Measurements from ENCODE around the gene CAPN10.
"Not testable (repeated sequence)": the region's sequence is repeated elsewhere in the genome, so short reads cannot be mapped to it uniquely, and the experiment has no call there.

CAPN10 gene

GRCh38 chr2:240557808-240558207, 28.7 kb upstream of the CAPN10 start, which contains the start of gene ANKMY1:
Gene ANKMY1, minus strand, starts transcription at chr2:240557988. Its CDS starts 653 bp downstream, at chr2:240557335.
- no peaks in the 10 kb centered on the region for H3K27me3 ChIP-seq (ENCODE audit: control insufficient read depth, insufficient read depth, low read length)
- H3K9me3 ChIP-seq (ENCODE audit: control insufficient read depth, low read length): no peaks in the 10 kb centered on the region
- peaks cover 42% of the 10 kb centered on the region for H3K4me1 ChIP-seq (ENCODE audit: control insufficient read depth, insufficient read depth, low read length)
- no peak within 1 kb of the TSS for H3K4me3 ChIP-seq (ENCODE audit: low read length)
- H3K36me3 ChIP-seq (ENCODE audit: control insufficient read depth, insufficient read depth, low read length): peaks cover 5% of the 10 kb centered on the region
- no peak within 1 kb of the TSS for H3K9ac ChIP-seq (ENCODE audit: low read length)

DNA sequence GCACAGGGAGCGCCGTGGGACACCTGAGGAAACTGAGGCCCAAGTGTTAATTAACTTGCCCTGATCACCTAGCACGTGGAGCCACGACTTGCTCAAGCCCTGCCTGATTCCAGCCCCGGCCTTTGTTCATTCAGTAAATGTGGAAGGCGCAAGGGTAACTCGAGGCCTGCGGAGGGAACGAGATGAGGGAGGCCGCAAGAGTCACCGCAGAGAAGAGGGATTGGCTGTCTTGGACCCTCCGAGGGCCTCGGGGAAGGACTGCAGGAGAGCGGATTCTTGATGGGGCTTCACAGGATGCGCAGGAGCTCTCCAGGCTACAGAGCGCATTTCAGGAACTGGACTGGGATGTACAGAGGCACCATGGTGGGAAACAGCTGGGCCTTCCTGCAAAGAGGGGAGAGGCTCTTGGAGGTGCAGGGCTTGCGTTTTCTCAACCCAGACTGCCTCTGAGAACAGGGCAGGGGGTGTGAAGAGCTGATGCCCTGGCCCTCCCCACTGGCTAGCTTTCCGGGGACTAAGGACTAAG, 28.2 kb upstream of the CAPN10 start:
- Histone ChIP-seq H3K9me3 (ENCODE audit: control insufficient read depth, low read length) (no peaks in the 10 kb centered on the region), H3K27me3 (ENCODE audit: control insufficient read depth, insufficient read depth, low read length) (no peaks in the 10 kb centered on the region), H3K4me3 (ENCODE audit: low read length) (no peak overlapping the region), H3K4me1 (ENCODE audit: control insufficient read depth, insufficient read depth, low read length) (peaks cover 46% of the 10 kb centered on the region), H3K9ac (ENCODE audit: low read length) (no peak overlapping the region), H3K36me3 (ENCODE audit: control insufficient read depth, insufficient read depth, low read length) (peaks cover 5% of the 10 kb centered on the region)

GRCh38 chr2:240559286-240559685, 27.2 kb upstream of the CAPN10 start:
- Histone ChIP-seq H3K9me3 (ENCODE audit: control insufficient read depth, low read length) (no peaks in the 10 kb centered on the region), H3K4me1 (ENCODE audit: control insufficient read depth, insufficient read depth, low read length) (peaks cover 53% of the 10 kb centered on the region), H3K27me3 (ENCODE audit: control insufficient read depth, insufficient read depth, low read length) (no peaks in the 10 kb centered on the region), H3K36me3 (ENCODE audit: control insufficient read depth, insufficient read depth, low read length) (peaks cover 5% of the 10 kb centered on the region), H3K9ac (ENCODE audit: low read length) (no peak overlapping the region), H3K4me3 (ENCODE audit: low read length) (no peak overlapping the region)

GRCh38 chr2:240560084-240560479, 26.5 kb upstream of the CAPN10 start, which contains the start of gene DUSP28:
Gene DUSP28, plus strand, starts transcription at chr2:240560357. Its CDS starts 328 bp downstream, at chr2:240560685.
- no peaks in the 10 kb centered on the region for H3K27me3 ChIP-seq (ENCODE audit: control insufficient read depth, insufficient read depth, low read length)
- peak within 1 kb of the TSS; percentile 83 for H3K4me3 ChIP-seq (ENCODE audit: low read length)
- peaks cover 61% of the 10 kb centered on the region for H3K4me1 ChIP-seq (ENCODE audit: control insufficient read depth, insufficient read depth, low read length)
- peak within 1 kb of the TSS; percentile 92 for H3K9ac ChIP-seq (ENCODE audit: low read length)
- peaks cover 5% of the 10 kb centered on the region for H3K36me3 ChIP-seq (ENCODE audit: control insufficient read depth, insufficient read depth, low read length)
- H3K9me3 ChIP-seq (ENCODE audit: control insufficient read depth, low read length): no peaks in the 10 kb centered on the region

GRCh38 chr2:240560480-240561324, 25.8 kb upstream of the CAPN10 start:
- Histone ChIP-seq H3K4me1 (ENCODE audit: control insufficient read depth, insufficient read depth, low read length) (peaks cover 67% of the 10 kb centered on the region), H3K9ac (ENCODE audit: low read length) (peak overlapping the region; percentile 92), H3K27me3 (ENCODE audit: control insufficient read depth, insufficient read depth, low read length) (no peaks in the 10 kb centered on the region), H3K36me3 (ENCODE audit: control insufficient read depth, insufficient read depth, low read length) (peaks cover 1% of the 10 kb centered on the region), H3K9me3 (ENCODE audit: control insufficient read depth, low read length) (no peaks in the 10 kb centered on the region), H3K4me3 (ENCODE audit: low read length) (peak overlapping the region; percentile 83)

DNA sequence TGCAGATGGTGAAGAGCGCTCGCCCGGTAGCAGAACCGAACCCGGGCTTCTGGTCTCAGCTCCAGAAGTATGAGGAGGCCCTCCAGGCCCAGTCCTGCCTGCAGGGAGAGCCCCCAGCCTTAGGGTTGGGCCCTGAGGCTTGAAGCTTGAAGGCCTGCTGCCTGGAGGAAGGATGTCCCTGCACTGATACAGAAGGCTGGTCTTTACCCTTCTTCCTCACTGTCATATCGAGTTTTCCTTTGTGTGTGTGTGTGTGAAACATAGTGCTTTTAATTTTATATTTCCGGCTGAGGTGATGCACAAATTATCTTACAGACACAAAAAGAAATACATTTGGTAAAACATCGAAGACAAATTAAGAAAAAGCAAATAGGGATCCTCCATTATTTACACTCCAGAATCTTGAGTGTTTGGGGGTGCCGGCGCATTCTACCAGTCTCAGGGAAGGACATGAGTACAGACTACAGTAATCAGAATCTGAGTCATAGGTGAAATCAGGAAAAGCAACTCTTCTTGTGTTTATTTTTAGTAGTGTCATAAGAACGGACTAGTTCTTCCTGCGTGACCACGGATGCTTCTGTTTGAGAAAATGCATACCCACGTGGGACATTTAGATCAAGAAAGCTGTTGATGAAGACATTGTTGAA, 25.1 kb upstream of the CAPN10 start:
- peak overlapping the region; percentile 92 for H3K9ac ChIP-seq (ENCODE audit: low read length)
- peaks cover 73% of the 10 kb centered on the region for H3K4me1 ChIP-seq (ENCODE audit: control insufficient read depth, insufficient read depth, low read length)
- H3K4me3 ChIP-seq (ENCODE audit: low read length): peak overlapping the region; percentile 83
- H3K27me3 ChIP-seq (ENCODE audit: control insufficient read depth, insufficient read depth, low read length): no peaks in the 10 kb centered on the region
- no peaks in the 10 kb centered on the region for H3K9me3 ChIP-seq (ENCODE audit: control insufficient read depth, low read length)
- no peaks in the 10 kb centered on the region for H3K36me3 ChIP-seq (ENCODE audit: control insufficient read depth, insufficient read depth, low read length)

- not testable (repeated sequence) for H3K36me3 ChIP-seq (ENCODE audit: control insufficient read depth, insufficient read depth, low read length); H3K27me3 ChIP-seq (ENCODE audit: control insufficient read depth, insufficient read depth, low read length); H3K9me3 ChIP-seq (ENCODE audit: control insufficient read depth, low read length); H3K4me3 ChIP-seq (ENCODE audit: low read length); H3K9ac ChIP-seq (ENCODE audit: low read length)
- H3K4me1 ChIP-seq (ENCODE audit: control insufficient read depth, insufficient read depth, low read length): peaks cover 73% of the 10 kb centered on the region
Measured at GRCh38 chr2:240563231-240563630, 23.3 kb upstream of the CAPN10 start.

- Histone ChIP-seq H3K9ac (ENCODE audit: low read length) (peak overlapping the region; percentile 57), H3K4me3 (ENCODE audit: low read length) (no peak overlapping the region), H3K27me3 (ENCODE audit: control insufficient read depth, insufficient read depth, low read length) (no peaks in the 10 kb centered on the region), H3K9me3 (ENCODE audit: control insufficient read depth, low read length) (no peaks in the 10 kb centered on the region), H3K4me1 (ENCODE audit: control insufficient read depth, insufficient read depth, low read length) (peaks cover 68% of the 10 kb centered on the region), H3K36me3 (ENCODE audit: control insufficient read depth, insufficient read depth, low read length) (no peaks in the 10 kb centered on the region)
Measured at GRCh38 chr2:240563951-240564560, 22.5 kb upstream of the CAPN10 start.

DNA sequence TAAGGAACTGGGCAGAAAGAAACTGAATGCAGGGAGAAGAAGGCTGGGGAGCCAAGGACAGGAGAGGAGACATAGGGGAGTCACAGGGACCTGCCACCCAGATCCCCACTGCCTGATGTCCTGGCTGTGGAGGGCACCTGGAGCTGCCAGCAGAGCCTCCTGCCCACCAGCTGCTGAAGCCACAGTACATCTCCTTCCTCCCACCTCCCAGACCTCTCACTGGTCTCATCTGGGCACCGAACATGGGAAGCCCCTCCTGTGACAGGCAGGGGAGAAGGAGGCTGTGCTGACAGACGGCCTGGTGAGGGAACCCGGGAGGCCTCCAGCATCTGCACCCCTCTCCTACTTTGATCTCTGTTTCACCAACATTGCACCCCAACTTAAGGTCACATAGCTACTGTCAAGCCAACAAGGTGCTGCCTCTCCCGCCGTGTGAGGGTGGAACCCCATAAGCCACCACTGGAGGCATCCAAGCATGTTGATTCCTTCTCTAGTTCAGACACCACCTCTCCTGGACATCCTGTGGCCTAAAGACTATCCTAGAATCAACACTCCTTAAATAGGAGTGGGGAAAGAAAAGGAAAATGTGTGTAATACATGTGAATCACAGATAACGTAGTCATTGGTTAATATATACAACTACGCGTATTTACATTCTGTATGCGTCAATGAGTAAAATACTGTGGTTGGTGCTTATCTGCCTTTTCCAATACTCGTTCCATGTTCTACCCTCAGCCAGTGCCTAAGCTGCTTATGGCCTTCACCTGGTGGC, 21.8 kb upstream of the CAPN10 start:
- peaks cover 67% of the 10 kb centered on the region for H3K4me1 ChIP-seq (ENCODE audit: control insufficient read depth, insufficient read depth, low read length)
- H3K9ac ChIP-seq (ENCODE audit: low read length): peak overlapping the region; percentile 62
- no peaks in the 10 kb centered on the region for H3K36me3 ChIP-seq (ENCODE audit: control insufficient read depth, insufficient read depth, low read length)
- no peaks in the 10 kb centered on the region for H3K27me3 ChIP-seq (ENCODE audit: control insufficient read depth, insufficient read depth, low read length)
- peak overlapping the region; percentile 21 for H3K4me3 ChIP-seq (ENCODE audit: low read length)
- no peaks in the 10 kb centered on the region for H3K9me3 ChIP-seq (ENCODE audit: control insufficient read depth, low read length)

- Histone ChIP-seq H3K4me1 (ENCODE audit: control insufficient read depth, insufficient read depth, low read length) (peaks cover 75% of the 10 kb centered on the region), H3K9ac (ENCODE audit: low read length) (peak overlapping the region; percentile 67), H3K27me3 (ENCODE audit: control insufficient read depth, insufficient read depth, low read length) (no peaks in the 10 kb centered on the region), H3K36me3 (ENCODE audit: control insufficient read depth, insufficient read depth, low read length) (no peaks in the 10 kb centered on the region), H3K9me3 (ENCODE audit: control insufficient read depth, low read length) (no peaks in the 10 kb centered on the region), H3K4me3 (ENCODE audit: low read length) (peak overlapping the region; percentile 21)
Measured at GRCh38 chr2:240565333-240566202, 21.0 kb upstream of the CAPN10 start.
